ENCODE data around the gene C1QBP. TPM values are rescaled to one million over a fixed set of nuclear protein-coding genes. Genes with fewer than 3 reads are reported as not detected.

C1QBP gene
- total and polyA plus RNA-seq, 4 experiments from 2014 or later = 73.1 to 411 (median 163) TPM

DNA sequence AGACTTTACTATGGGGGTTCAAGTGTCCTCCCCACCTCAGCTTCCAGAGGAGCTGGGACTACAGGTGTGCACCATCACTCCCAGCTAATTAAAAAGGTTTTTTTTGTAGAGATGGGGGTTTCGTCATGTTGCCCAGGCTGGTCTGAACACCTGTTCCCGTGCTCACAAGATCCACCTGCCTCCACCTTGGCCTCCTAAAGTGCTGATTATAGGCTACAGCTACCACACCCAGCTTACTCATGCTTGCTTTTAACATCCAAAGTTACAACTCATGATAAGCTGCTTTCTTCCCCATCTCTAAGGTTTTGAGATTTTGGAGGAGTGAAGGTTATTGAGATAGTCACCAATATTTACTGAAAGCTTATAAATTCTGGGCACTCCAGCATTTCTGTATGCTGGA lies 22.1 kb downstream of the C1QBP start:
- Histone ChIP-seq H3K4me3 (ENCODE audit: low read length in 2 of 2) (no peak overlapping the region), H3K9me3 (ENCODE audit: control insufficient read depth in 1 of 2, low read length in 2 of 2) (no peaks in the 10 kb centered on the region), H3K27ac (ENCODE audit: low read depth, low read length) (peak overlapping the region; percentile 9), H3K4me1 (ENCODE audit: insufficient read depth, low read length) (peaks cover 42% of the 10 kb centered on the region), H3K27me3 (ENCODE audit: insufficient read depth, low read length) (no peaks in the 10 kb centered on the region), H3K36me3 (ENCODE audit: insufficient read depth, low read length) (peaks cover 37% of the 10 kb centered on the region)
- peaks cover 21 to 69% (median 48%) of the 10 kb centered on the region in 4 donors for H3K4me1 Mint-ChIP-seq
- peak overlapping the region in 5 of 7 donors; percentile 27 to 71 (median 54) for H3K27ac Mint-ChIP-seq
- H3K36me3 Mint-ChIP-seq = peaks cover 33 to 63% of the 10 kb centered on the region in 2 donors
- no peak for DNase-seq
- CTCF ChIA-PET (ENCODE audit: partially characterized antibody) = interaction anchor here (0.7 to 1.1 kb wide), 2 partner anchors 19 to 29 kb away, joined by 3 to 4 read pairs; no protein-coding TSS in a partner anchor
- H3K9me3 Mint-ChIP-seq = no peaks in the 10 kb centered on the region
- peak overlapping the region in 6 of 8 donors; percentile 43 to 66 (median 60) for H3K4me3 Mint-ChIP-seq
- H3K27me3 Mint-ChIP-seq = peaks cover 0 to 1% of the 10 kb centered on the region in 2 donors
- intact Hi-C loops (cut with micrococcal nuclease) = no loop called here
- POLR2A ChIA-PET (ENCODE audit: partially characterized antibody) = interaction anchor here (0.9 to 3.8 kb wide), 2 partner anchors 13 to 23 kb away, joined by 3 to 56 read pairs; partner anchors contain the start of gene C1QBP

DNA sequence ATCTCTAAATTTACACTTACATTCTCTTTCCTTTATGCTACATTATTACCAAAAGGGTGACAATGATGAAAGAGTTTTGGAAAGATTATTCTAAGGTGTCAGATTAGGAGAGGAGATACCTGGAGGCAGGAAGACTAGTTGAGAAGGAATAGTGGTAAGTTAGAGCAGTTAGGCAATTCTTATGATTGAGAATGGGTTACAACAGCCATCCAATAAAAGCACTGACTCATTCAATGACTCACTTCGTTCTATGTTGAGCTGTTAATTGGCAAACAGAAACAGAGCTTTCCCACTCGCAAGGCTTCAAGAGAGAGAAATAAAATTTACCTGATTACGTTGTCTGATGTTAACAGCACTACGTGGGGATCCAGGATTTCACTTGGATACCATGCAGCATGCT lies 25.3 kb downstream of the C1QBP start:
- H3K36me3 ChIP-seq (ENCODE audit: insufficient read depth, low read length) = peaks cover 58% of the 10 kb centered on the region
- no peaks in the 10 kb centered on the region for H3K27me3 ChIP-seq (ENCODE audit: insufficient read depth, low read length)
- ChIA-PET POLR2A (ENCODE audit: partially characterized antibody) (interaction anchor here (1.0 kb wide), 1 partner anchor 27 kb away, joined by 3 read pairs; no protein-coding TSS in a partner anchor), CTCF (ENCODE audit: partially characterized antibody) (interaction anchor here (1.5 kb wide), 1 partner anchor 25 kb away, joined by 4 read pairs; the partner anchor contains the start of gene C1QBP)
- no peak overlapping the region for H3K27ac ChIP-seq (ENCODE audit: low read depth, low read length)
- H3K4me3 ChIP-seq (ENCODE audit: low read length in 2 of 2) = no peak overlapping the region
- intact Hi-C loops (cut with micrococcal nuclease) = no loop called here
- no peaks in the 10 kb centered on the region for H3K9me3 ChIP-seq (ENCODE audit: control insufficient read depth in 1 of 2, low read length in 2 of 2)
- Mint-ChIP-seq H3K4me3 (no peak overlapping the region), H3K36me3 (peaks cover 46 to 56% of the 10 kb centered on the region in 2 donors), H3K9me3 (peaks cover 0 to 2% (median 0%) of the 10 kb centered on the region in 8 donors), H3K27ac (peak overlapping the region in 1 of 7 donors; percentile 6), H3K4me1 (peaks cover 19 to 59% (median 43%) of the 10 kb centered on the region in 4 donors), H3K27me3 (no peaks in the 10 kb centered on the region)
- DNase-seq = no peak
- H3K4me1 ChIP-seq (ENCODE audit: insufficient read depth, low read length) = peaks cover 27% of the 10 kb centered on the region

DNA sequence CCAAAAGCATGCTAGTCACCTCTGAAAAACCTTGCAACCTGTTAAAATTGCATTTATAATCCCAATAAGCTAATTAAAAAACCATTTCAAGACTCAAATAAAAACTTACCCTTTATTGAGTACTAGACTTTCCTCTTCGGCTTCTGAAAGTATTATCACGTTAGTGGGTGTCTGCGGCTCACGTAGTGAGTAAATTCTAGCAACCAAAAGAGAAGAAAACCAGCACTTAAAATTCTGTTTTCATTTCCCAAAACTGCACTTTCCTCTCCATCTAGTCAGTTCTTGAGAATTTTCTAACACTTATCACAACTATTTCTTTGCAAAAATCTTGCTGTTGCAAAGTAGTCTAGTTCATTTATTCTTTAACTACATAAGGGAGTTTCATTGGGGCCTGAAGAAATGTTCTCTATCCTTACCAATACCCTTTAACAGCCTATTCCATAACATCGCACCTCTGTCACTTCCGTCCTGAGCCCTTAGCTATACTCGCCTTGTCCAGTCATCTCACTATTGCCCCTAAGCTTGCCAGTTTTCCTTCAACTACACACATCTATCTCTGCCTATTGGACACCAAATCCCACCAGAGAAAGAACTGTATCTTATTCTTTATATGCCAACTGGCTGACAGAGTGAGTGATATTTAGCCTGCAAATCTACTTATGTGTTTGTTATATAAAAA lies 28.2 kb downstream of the C1QBP start:
- Mint-ChIP-seq H3K27ac (peak overlapping the region; percentile 2 to 89 (median 51)), H3K4me3 (peak overlapping the region in 3 of 8 donors; percentile 8 to 34 (median 20)), H3K4me1 (peaks cover 13 to 37% (median 31%) of the 10 kb centered on the region in 4 donors), H3K9me3 (peaks cover 0 to 2% (median 0%) of the 10 kb centered on the region in 8 donors), H3K27me3 (no peaks in the 10 kb centered on the region), H3K36me3 (peaks cover 39 to 50% of the 10 kb centered on the region in 2 donors)
- Histone ChIP-seq H3K9me3 (ENCODE audit: control insufficient read depth in 1 of 2, low read length in 2 of 2) (no peaks in the 10 kb centered on the region), H3K27ac (ENCODE audit: low read depth, low read length) (no peak overlapping the region), H3K36me3 (ENCODE audit: insufficient read depth, low read length) (peaks cover 88% of the 10 kb centered on the region), H3K4me3 (ENCODE audit: low read length in 2 of 2) (no peak overlapping the region), H3K4me1 (ENCODE audit: insufficient read depth, low read length) (peaks cover 4% of the 10 kb centered on the region), H3K27me3 (ENCODE audit: insufficient read depth, low read length) (no peaks in the 10 kb centered on the region)
- ChIA-PET CTCF (ENCODE audit: partially characterized antibody) (no interaction called here), POLR2A (ENCODE audit: partially characterized antibody) (no interaction called here)
- intact Hi-C loops (cut with micrococcal nuclease) = no loop called here
- no peak for DNase-seq

DNA sequence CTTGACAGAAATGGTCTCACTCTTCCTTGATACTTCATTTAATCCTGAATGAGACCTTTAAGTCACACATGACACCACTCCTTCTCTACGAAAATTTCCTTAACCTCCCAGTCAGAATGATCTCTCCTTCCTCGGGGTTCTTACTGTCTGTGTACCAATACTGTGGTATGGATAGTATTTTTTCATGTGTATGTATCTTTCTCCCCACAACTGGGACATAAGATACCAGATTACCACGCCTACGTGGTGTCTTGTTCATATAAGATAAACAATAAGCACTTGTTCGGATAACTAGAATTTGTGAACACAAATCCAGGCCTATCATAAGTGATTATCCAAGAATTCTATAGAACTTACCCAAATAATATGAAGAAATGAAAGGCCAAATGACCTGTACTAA lies 30.8 kb downstream of the C1QBP start:
- H3K36me3 Mint-ChIP-seq = peaks cover 39 to 44% of the 10 kb centered on the region in 2 donors
- intact Hi-C loops (cut with micrococcal nuclease) = no loop called here

DNA sequence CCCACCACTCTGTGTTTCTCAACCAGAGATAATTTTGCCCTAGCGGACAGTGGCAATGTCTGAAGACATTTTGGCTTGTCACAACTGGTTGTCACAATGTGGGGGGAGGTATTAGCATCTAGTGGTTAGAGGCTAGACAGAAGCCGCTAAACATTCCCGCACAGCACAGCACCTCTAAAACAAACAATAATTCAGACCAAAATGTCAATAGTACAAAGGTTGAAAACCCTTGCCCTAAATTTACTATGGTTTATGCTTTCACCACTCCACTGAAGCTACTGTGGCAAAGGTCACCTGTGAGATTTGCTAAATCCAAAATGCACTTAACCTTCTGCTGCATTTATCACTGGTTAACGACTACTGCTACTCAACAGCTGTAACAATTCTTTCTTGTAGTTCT lies 33.6 kb downstream of the C1QBP start:
- Histone ChIP-seq H3K4me1 (ENCODE audit: insufficient read depth, low read length) (no peaks in the 10 kb centered on the region), H3K27me3 (ENCODE audit: insufficient read depth, low read length) (no peaks in the 10 kb centered on the region), H3K9me3 (ENCODE audit: control insufficient read depth in 1 of 2, low read length in 2 of 2) (no peaks in the 10 kb centered on the region), H3K4me3 (ENCODE audit: low read length in 2 of 2) (no peak overlapping the region), H3K27ac (ENCODE audit: low read depth, low read length) (no peak overlapping the region), H3K36me3 (ENCODE audit: insufficient read depth, low read length) (peaks cover 73% of the 10 kb centered on the region)
- Mint-ChIP-seq H3K4me1 (peaks cover 6 to 10% (median 8%) of the 10 kb centered on the region in 4 donors), H3K27ac (no peak overlapping the region), H3K27me3 (no peaks in the 10 kb centered on the region), H3K9me3 (peaks cover 0 to 2% (median 0%) of the 10 kb centered on the region in 8 donors), H3K36me3 (peaks cover 20 to 40% of the 10 kb centered on the region in 2 donors), H3K4me3 (no peak overlapping the region)
- POLR2A ChIA-PET (ENCODE audit: partially characterized antibody) = no interaction called here
- CTCF ChIA-PET (ENCODE audit: partially characterized antibody) = interaction anchor here (0.8 kb wide), 1 partner anchor 35 kb away, joined by 3 read pairs; no protein-coding TSS in a partner anchor
- no peak for DNase-seq
- intact Hi-C loops (cut with micrococcal nuclease) = no loop called here

More for the DNA sequence above, 30.8 kb downstream of the C1QBP start:
- H3K36me3 ChIP-seq (ENCODE audit: insufficient read depth, low read length) = peaks cover 88% of the 10 kb centered on the region
- H3K27me3 Mint-ChIP-seq = no peaks in the 10 kb centered on the region
- no peak overlapping the region for H3K4me3 Mint-ChIP-seq
- DNase-seq = no peak
- H3K4me3 ChIP-seq (ENCODE audit: low read length in 2 of 2) = no peak overlapping the region
- POLR2A ChIA-PET (ENCODE audit: partially characterized antibody) = no interaction called here
- peaks cover 0 to 2% (median 0%) of the 10 kb centered on the region in 8 donors for H3K9me3 Mint-ChIP-seq
- H3K4me1 Mint-ChIP-seq = peaks cover 15 to 31% (median 27%) of the 10 kb centered on the region in 4 donors
- H3K27me3 ChIP-seq (ENCODE audit: insufficient read depth, low read length) = no peaks in the 10 kb centered on the region
- H3K27ac Mint-ChIP-seq = no peak overlapping the region
- CTCF ChIA-PET (ENCODE audit: partially characterized antibody) = no interaction called here
- no peak overlapping the region for H3K27ac ChIP-seq (ENCODE audit: low read depth, low read length)
- H3K9me3 ChIP-seq (ENCODE audit: control insufficient read depth in 1 of 2, low read length in 2 of 2) = no peaks in the 10 kb centered on the region
- H3K4me1 ChIP-seq (ENCODE audit: insufficient read depth, low read length) = no peaks in the 10 kb centered on the region

DNA sequence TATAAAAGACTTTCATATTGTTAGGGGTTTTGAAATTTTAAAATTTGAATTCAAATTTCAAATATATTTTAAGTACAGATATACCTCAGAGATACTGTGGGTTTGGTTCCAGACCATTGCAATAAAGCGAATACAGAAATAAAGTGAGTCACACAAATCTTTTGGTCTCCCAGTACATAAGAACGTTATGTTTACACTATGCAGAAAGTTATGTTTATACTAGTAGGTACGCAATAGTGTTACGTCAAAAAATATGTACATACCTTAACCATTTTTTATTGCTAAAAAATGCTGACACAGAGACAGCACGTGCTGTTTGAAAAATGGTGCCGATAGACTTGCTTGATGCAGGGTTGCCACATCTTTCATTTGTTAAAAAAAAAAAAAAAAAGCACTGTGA lies 39.2 kb downstream of the C1QBP start:
- H3K27ac ChIP-seq (ENCODE audit: low read depth, low read length) = no peak overlapping the region
- Mint-ChIP-seq H3K27me3 (no peaks in the 10 kb centered on the region), H3K36me3 (peaks cover 33 to 60% of the 10 kb centered on the region in 2 donors), H3K27ac (no peak overlapping the region), H3K4me3 (no peak overlapping the region), H3K9me3 (no peaks in the 10 kb centered on the region), H3K4me1 (peaks cover 0 to 1% (median 0%) of the 10 kb centered on the region in 4 donors)
- no peaks in the 10 kb centered on the region for H3K27me3 ChIP-seq (ENCODE audit: insufficient read depth, low read length)
- no peak overlapping the region for H3K4me3 ChIP-seq (ENCODE audit: low read length in 2 of 2)
- H3K9me3 ChIP-seq (ENCODE audit: control insufficient read depth in 1 of 2, low read length in 2 of 2) = no peaks in the 10 kb centered on the region
- no peak for DNase-seq
- H3K36me3 ChIP-seq (ENCODE audit: insufficient read depth, low read length) = peaks cover 62% of the 10 kb centered on the region
- CTCF ChIA-PET (ENCODE audit: partially characterized antibody) = no interaction called here
- H3K4me1 ChIP-seq (ENCODE audit: insufficient read depth, low read length) = no peaks in the 10 kb centered on the region
- POLR2A ChIA-PET (ENCODE audit: partially characterized antibody) = no interaction called here
- intact Hi-C loops (cut with micrococcal nuclease) = no loop called here

DNA sequence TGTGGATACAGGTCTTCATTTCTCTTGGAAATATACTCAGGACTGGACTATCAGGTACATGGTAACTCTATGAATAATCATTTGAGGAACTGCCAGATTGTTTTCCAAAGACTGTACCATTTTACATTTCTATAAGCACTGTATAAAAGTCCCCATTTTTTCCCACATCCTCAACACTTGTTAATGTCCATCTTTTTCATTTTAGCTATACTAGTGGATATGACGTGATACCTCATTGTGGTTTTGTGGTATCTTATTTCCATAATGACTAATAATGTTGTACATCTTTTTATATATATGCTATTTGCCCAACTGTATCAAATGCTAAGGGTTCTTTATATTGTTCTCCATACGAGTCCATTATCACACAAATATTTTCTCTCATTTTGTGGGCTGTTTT lies 42.3 kb downstream of the C1QBP start:
- ChIA-PET CTCF (ENCODE audit: partially characterized antibody) (no interaction called here), POLR2A (ENCODE audit: partially characterized antibody) (no interaction called here)
- intact Hi-C loops (cut with micrococcal nuclease) = no loop called here
- Mint-ChIP-seq H3K27ac (peak overlapping the region in 3 of 7 donors; percentile 12 to 70 (median 13)), H3K36me3 (peaks cover 47 to 60% of the 10 kb centered on the region in 2 donors), H3K27me3 (no peaks in the 10 kb centered on the region), H3K4me1 (peaks cover 0 to 2% (median 0%) of the 10 kb centered on the region in 4 donors), H3K4me3 (no peak overlapping the region), H3K9me3 (no peaks in the 10 kb centered on the region)
- peaks cover 73% of the 10 kb centered on the region for H3K36me3 ChIP-seq (ENCODE audit: insufficient read depth, low read length)
- no peaks in the 10 kb centered on the region for H3K27me3 ChIP-seq (ENCODE audit: insufficient read depth, low read length)
- no peak for DNase-seq
- H3K27ac ChIP-seq (ENCODE audit: low read depth, low read length) = no peak overlapping the region
- H3K9me3 ChIP-seq (ENCODE audit: control insufficient read depth in 1 of 2, low read length in 2 of 2) = no peaks in the 10 kb centered on the region
- H3K4me1 ChIP-seq (ENCODE audit: insufficient read depth, low read length) = no peaks in the 10 kb centered on the region
- no peak overlapping the region for H3K4me3 ChIP-seq (ENCODE audit: low read length in 2 of 2)

Data from CD4-positive, alpha-beta memory T cell (primary cell).